ENCODE measurements around the gene KIF5B.

DNA sequence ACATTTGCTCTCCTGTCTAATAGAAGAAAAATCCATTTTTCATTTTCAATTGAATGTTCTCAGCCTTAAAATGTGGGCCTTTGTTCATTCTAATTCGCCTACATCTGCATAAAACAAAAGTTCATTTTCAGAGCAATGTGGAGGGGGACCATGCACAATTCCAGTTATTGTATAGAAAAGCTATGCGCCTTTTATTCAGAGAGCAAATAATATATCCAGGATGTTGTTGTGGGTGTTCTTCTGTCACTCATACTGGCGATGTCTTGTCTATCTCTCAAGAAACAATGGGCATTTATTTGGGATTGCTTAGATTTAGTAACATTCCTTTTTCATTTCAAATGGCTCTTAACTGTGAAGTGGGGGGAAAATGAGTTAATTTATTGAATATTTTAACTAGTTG is 56.4 kb downstream of the KIF5B start:
- TF ChIP-seq, protein P1, sequence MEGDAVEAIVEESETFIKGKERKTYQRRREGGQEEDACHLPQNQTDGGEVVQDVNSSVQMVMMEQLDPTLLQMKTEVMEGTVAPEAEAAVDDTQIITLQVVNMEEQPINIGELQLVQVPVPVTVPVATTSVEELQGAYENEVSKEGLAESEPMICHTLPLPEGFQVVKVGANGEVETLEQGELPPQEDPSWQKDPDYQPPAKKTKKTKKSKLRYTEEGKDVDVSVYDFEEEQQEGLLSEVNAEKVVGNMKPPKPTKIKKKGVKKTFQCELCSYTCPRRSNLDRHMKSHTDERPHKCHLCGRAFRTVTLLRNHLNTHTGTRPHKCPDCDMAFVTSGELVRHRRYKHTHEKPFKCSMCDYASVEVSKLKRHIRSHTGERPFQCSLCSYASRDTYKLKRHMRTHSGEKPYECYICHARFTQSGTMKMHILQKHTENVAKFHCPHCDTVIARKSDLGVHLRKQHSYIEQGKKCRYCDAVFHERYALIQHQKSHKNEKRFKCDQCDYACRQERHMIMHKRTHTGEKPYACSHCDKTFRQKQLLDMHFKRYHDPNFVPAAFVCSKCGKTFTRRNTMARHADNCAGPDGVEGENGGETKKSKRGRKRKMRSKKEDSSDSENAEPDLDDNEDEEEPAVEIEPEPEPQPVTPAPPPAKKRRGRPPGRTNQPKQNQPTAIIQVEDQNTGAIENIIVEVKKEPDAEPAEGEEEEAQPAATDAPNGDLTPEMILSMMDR (IDR thresholded peaks at IDR 0.05; ENCODE audit: insufficient read depth, low read depth, low read length), result no peak
- TF ChIP-seq EZH2 (IDR thresholded peaks at IDR 0.05; ENCODE audit: insufficient read depth, low read length), result no peak

All from astrocyte (in vitro differentiated cells and primary cell).